B cell (primary cell): Measurements from ENCODE around the gene GPR78. TPM values are rescaled to one million over a fixed set of nuclear protein-coding genes. Genes with fewer than 3 reads are reported as not detected.

Experiments
- ATAC-seq: fragments of 200-7000 bp; cut with Tn5 transposase; one replicate; pipeline ENCODE4 v1.10.0; 2021; ENCODE audit warnings: low read depth, mild to moderate bottlenecking, moderate number of reproducible peaks, moderate library complexity
- CTCF ChIA-PET: fragments of 350-600 bp; sonication (Branson Sonifier 250); formaldehyde crosslinking; loops from one replicate; lab custom pipeline; 2021; ENCODE audit warnings: antibody characterized with exemption, inconsistent platforms; lab: Charles Lee
- POLR2A ChIA-PET: fragments of 350-600 bp; sonication (Branson Sonifier 250); formaldehyde crosslinking; loops from one replicate; lab custom pipeline; 2021; ENCODE audit warnings: antibody characterized with exemption; lab: Charles Lee
- DNase-seq: peaks from one replicate; pipeline ENCODE4 v3.0.0; 2013
- H2AFZ ChIP-seq: 2 replicates; pipeline ENCODE4 v1.6.1; 2012; ENCODE audit warnings: mild to moderate bottlenecking, low read depth, low read length; ENCODE audit not compliant: insufficient read depth, poor library complexity, severe bottlenecking
- H3K27ac ChIP-seq, 2 donors: 1 replicate in 1 of 2; 2 replicates in 1 of 2; pipeline ENCODE4 v1.5.1; 2012 to 2013; ENCODE audit warnings: low read length in 2 of 2, mild to moderate bottlenecking in 2 of 2, moderate library complexity in 1 of 2
- H3K27me3 ChIP-seq, 4 experiments: fragments of 200-600 bp in 1 of 4; sonication (generic) in 1 of 4; replicated peaks in 1 of 4; 1 replicate in 2 of 4; 2 replicates in 2 of 4; pipeline versions ENCODE4 v1.6.1 to v1.7.0; 2013 to 2016; ENCODE audit warnings: low read length in 3 of 4, mild to moderate bottlenecking in 2 of 4, mixed read lengths in 1 of 4, moderate library complexity in 1 of 4; ENCODE audit not compliant: insufficient read depth in 4 of 4, control insufficient read depth in 3 of 4; ENCODE audit errors: control extremely low read depth in 1 of 4
- H3K36me3 ChIP-seq, 2 experiments: replicated peaks in 1 of 2; 1 replicate in 1 of 2; 2 replicates in 1 of 2; pipeline versions ENCODE4 v1.6.1 to v1.7.1; 2013; ENCODE audit warnings: low read length in 1 of 2; ENCODE audit not compliant: insufficient read depth in 2 of 2, control insufficient read depth in 1 of 2; ENCODE audit errors: control extremely low read depth in 1 of 2, extremely low read depth in 1 of 2
- H3K4me1 ChIP-seq, 2 donors: fragments of 200-600 bp in 1 of 2; sonication (generic) in 1 of 2; 1 replicate in 1 of 2; 2 replicates in 1 of 2; pipeline versions ENCODE4 v1.5.1 to v1.6.1; 2013 to 2017; ENCODE audit warnings: low read length in 2 of 2; ENCODE audit not compliant: control insufficient read depth in 2 of 2, insufficient read depth in 2 of 2
- H3K4me2 ChIP-seq: replicated peaks from 2 replicates; pipeline ENCODE3; 2012; ENCODE audit warnings: mild to moderate bottlenecking, low read depth, low read length; ENCODE audit not compliant: poor library complexity, severe bottlenecking
- H3K4me3 ChIP-seq, 5 experiments: fragments of 200-600 bp in 1 of 5; sonication (generic) in 1 of 5; 1 replicate in 3 of 5; 2 replicates in 2 of 5; pipeline versions ENCODE4 v1.5.1 to v1.7.0; 2011 to 2016; ENCODE audit warnings: low read length in 4 of 5, mild to moderate bottlenecking in 4 of 5, low read depth in 2 of 5, control low read depth in 1 of 5, moderate library complexity in 1 of 5; ENCODE audit not compliant: insufficient read depth in 1 of 5; ENCODE audit errors: control extremely low read depth in 1 of 5, extremely low read depth in 1 of 5
- H3K79me2 ChIP-seq: fragments of 200-600 bp; sonication (generic); one replicate; pipeline ENCODE4 v1.6.0; 2016; ENCODE audit warnings: low read length; ENCODE audit not compliant: control insufficient read depth, insufficient read depth
- H3K9ac ChIP-seq: fragments of 200-600 bp; sonication (generic); 2 replicates; pipeline ENCODE4 v1.6.1; 2017; ENCODE audit warnings: mild to moderate bottlenecking, low read length, moderate library complexity
- H3K9me3 ChIP-seq, 3 donors: one replicate each; pipeline versions ENCODE4 v1.6.1 to v1.7.1; 2013; ENCODE audit warnings: low read length in 2 of 3; ENCODE audit not compliant: control insufficient read depth in 2 of 3, insufficient read depth in 1 of 3; ENCODE audit errors: control extremely low read depth in 1 of 3
- H4K20me1 ChIP-seq: 2 replicates; pipeline ENCODE4 v1.6.0; 2012; ENCODE audit warnings: mild to moderate bottlenecking, low read length; ENCODE audit not compliant: insufficient read depth, control insufficient read depth, poor library complexity, severe bottlenecking
- H3K27ac Mint-ChIP-seq: one replicate; pipeline ENCODE4 v1.8.0; 2021; ENCODE audit warnings: mixed read lengths
- H3K27me3 Mint-ChIP-seq: one replicate; pipeline ENCODE4 v1.8.0; 2021; ENCODE audit warnings: mixed read lengths
- H3K4me1 Mint-ChIP-seq: one replicate; pipeline ENCODE4 v1.8.0; 2021; ENCODE audit warnings: mixed read lengths
- H3K4me3 Mint-ChIP-seq: one replicate; pipeline ENCODE4 v1.8.0; 2021; ENCODE audit warnings: mixed read lengths
- H3K9me3 Mint-ChIP-seq: one replicate; pipeline ENCODE4 v1.8.0; 2022; ENCODE audit warnings: mixed read lengths; ENCODE audit not compliant: insufficient read depth
- EZH2 ChIP-seq: IDR thresholded peaks from 2 replicates; pipeline ENCODE4 v1.6.1; 2012; ENCODE audit warnings: borderline replicate concordance, low read depth, mild to moderate bottlenecking, moderate library complexity, low read length; ENCODE audit not compliant: insufficient read depth, poor library complexity, severe bottlenecking
- WGBS: methylation state at CpG from one replicate; pipeline ENCODE4 v1.1.5; 2013; ENCODE audit warnings: missing lambda C conversion rate; ENCODE audit not compliant: insufficient coverage; 5-methylcytosine and 5-hydroxymethylcytosine counted together
- intact Hi-C: fragments of 100-400 bp; cut with micrococcal nuclease; formaldehyde crosslinking; loops from one replicate; pipeline ENCODE4 v1.10.0; 2022
- polyA plus RNA-seq: library from polyadenylated mRNA; depleted of rRNA; stranded (reverse); fragments of >200 nt; gene quantifications from 2 replicates; pipeline ENCODE4 v1.2.3, GENCODE V29; 2012
- total RNA-seq, 2 donors: library from RNA; stranded (reverse); fragments of 120-200 nt in 1 of 2; gene quantifications; 1 replicate in 1 of 2; 2 replicates in 1 of 2; pipeline versions ENCODE4 v1.2.3 to v1.2.4, GENCODE V29; 2013 to 2022
- TF ChIP-seq, protein P1 (sequence below): fragments of 200-600 bp; IDR thresholded peaks from one replicate; pipeline ENCODE4 v1.8.0; 2022; ENCODE audit warnings: antibody characterized with exemption, mild to moderate bottlenecking

Gene GPR78
- total and polyA plus RNA-seq, 2 donors (not counting 1 experiment from before 2014, with no cell fraction given), result not detected

DNA sequence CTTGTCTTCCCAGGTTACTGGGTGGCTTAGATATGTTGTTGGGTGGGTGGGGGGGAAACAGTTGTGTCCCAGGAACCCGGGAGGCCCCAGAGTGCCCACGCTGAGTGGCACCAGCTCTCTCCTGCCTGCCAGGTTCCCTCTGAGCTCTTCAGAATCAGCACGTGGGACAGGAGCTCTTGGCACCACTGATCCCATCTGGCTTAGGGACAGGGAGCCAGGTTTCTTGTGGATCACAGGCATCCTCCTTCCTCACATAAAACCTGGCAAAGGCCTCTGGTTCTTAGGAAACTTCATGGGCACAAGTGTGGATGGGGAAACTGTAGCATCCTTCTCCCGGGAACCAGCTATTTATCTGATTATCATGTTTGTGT lies 3.4 kb downstream of the GPR78 start:
- WGBS, result 53% methylated on average over 3 of the region's 4 CpGs
- Histone ChIP-seq H3K79me2 (no peaks in the 10 kb centered on the region), H3K36me3 (no peaks in the 10 kb centered on the region), H3K27me3 (peaks cover 0 to 3% (median 0%) of the 10 kb centered on the region in 4 experiments), H3K27ac (no peak overlapping the region), H3K9ac (no peak overlapping the region), H3K9me3 (peaks cover 0 to 18% (median 0%) of the 10 kb centered on the region in 3 donors), H4K20me1 (no peaks in the 10 kb centered on the region), H2AFZ (no peak overlapping the region), H3K4me1 (no peaks in the 10 kb centered on the region), H3K4me2 (no peak overlapping the region), H3K4me3 (no peak overlapping the region)
- peaks cover 9% of the 10 kb centered on the region for H3K27me3 Mint-ChIP-seq
- H3K27ac Mint-ChIP-seq, result no peak overlapping the region
- TF ChIP-seq, protein P1, sequence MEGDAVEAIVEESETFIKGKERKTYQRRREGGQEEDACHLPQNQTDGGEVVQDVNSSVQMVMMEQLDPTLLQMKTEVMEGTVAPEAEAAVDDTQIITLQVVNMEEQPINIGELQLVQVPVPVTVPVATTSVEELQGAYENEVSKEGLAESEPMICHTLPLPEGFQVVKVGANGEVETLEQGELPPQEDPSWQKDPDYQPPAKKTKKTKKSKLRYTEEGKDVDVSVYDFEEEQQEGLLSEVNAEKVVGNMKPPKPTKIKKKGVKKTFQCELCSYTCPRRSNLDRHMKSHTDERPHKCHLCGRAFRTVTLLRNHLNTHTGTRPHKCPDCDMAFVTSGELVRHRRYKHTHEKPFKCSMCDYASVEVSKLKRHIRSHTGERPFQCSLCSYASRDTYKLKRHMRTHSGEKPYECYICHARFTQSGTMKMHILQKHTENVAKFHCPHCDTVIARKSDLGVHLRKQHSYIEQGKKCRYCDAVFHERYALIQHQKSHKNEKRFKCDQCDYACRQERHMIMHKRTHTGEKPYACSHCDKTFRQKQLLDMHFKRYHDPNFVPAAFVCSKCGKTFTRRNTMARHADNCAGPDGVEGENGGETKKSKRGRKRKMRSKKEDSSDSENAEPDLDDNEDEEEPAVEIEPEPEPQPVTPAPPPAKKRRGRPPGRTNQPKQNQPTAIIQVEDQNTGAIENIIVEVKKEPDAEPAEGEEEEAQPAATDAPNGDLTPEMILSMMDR, result no peak
- TF ChIP-seq EZH2, result no peak
- ATAC-seq (no peak), DNase-seq (no peak)
- intact Hi-C loops, result no loop called here
- H3K9me3 Mint-ChIP-seq, result no peaks in the 10 kb centered on the region
- ChIA-PET CTCF (no interaction called here), POLR2A (no interaction called here)
- no peak overlapping the region for H3K4me3 Mint-ChIP-seq
- H3K4me1 Mint-ChIP-seq, result no peaks in the 10 kb centered on the region

DNA sequence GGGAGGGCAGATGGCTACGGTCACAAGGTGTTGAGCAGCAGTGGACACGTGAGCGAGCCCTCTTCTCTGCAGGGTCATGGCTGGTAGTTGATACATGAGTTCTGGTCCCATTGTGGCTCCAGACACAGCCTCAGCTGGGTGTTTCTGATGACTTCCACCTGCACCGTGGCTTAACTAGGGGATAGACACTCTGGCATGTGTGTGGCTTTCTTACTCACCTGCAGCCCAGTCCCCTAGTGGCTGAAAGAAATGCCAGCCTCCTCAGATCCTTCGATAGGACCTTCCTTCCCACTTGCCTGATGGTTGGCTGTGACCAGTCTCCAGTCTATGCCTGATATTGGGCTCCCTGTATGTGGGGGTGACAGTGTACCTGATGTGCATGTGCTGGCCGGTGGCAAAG lies 5.0 kb downstream of the GPR78 start:
- Histone ChIP-seq H3K9me3 (peaks cover 0 to 15% (median 0%) of the 10 kb centered on the region in 3 donors), H2AFZ (no peak overlapping the region), H3K36me3 (no peaks in the 10 kb centered on the region), H3K27ac (no peak overlapping the region), H3K4me3 (no peak overlapping the region), H3K9ac (no peak overlapping the region), H4K20me1 (no peaks in the 10 kb centered on the region), H3K79me2 (no peaks in the 10 kb centered on the region), H3K27me3 (peaks cover 0 to 3% (median 0%) of the 10 kb centered on the region in 4 experiments), H3K4me2 (no peak overlapping the region), H3K4me1 (no peaks in the 10 kb centered on the region)
- Mint-ChIP-seq H3K4me1 (no peaks in the 10 kb centered on the region), H3K9me3 (no peaks in the 10 kb centered on the region), H3K27ac (no peak overlapping the region), H3K27me3 (peaks cover 3% of the 10 kb centered on the region), H3K4me3 (no peak overlapping the region)
- DNase-seq, result no peak
- intact Hi-C loops, result no loop called here
- TF ChIP-seq, protein P1, result no peak
- no peak for TF ChIP-seq EZH2
- ATAC-seq, result no peak
- WGBS, result 54% methylated on average over 3 of the region's 6 CpGs
- ChIA-PET CTCF (no interaction called here), POLR2A (no interaction called here)
